Uterus (tissue), 4 donors: ENCODE data around the gene GOLGA3. TPM values are rescaled to one million over a fixed set of nuclear protein-coding genes. Genes with fewer than 3 reads are reported as not detected.
"Not testable (repeated sequence)": the region's sequence is repeated elsewhere in the genome, so short reads cannot be mapped to it uniquely, and the experiment has no call there.

Source experiments
- DNase-seq, 2 donors: peaks; one replicate each; pipeline ENCODE4 v3.0.0-alpha.2; 2019 to 2020
- H3K27ac ChIP-seq, 2 donors: fragments of 200-600 bp; sonication (generic); 1 replicate in 1 of 2; 2 replicates in 1 of 2; pipeline ENCODE4 v1.5.1; 2016 to 2018
- H3K27me3 ChIP-seq, 2 donors: fragments of 200-600 bp; sonication (generic); one replicate each; pipeline ENCODE4 v1.5.1; 2018 to 2019; ENCODE audit warnings: control low read depth in 1 of 2
- H3K36me3 ChIP-seq, 2 donors: fragments of 200-600 bp; sonication (generic); one replicate each; pipeline ENCODE4 v1.5.1; 2019; ENCODE audit warnings: control low read depth in 1 of 2
- H3K4me1 ChIP-seq, 2 donors: fragments of 200-600 bp; sonication (generic); one replicate each; pipeline ENCODE4 v1.5.1; 2018 to 2019; ENCODE audit warnings: control low read depth in 1 of 2
- H3K4me3 ChIP-seq, 2 donors: fragments of 200-600 bp; sonication (generic); 1 replicate in 1 of 2; 2 replicates in 1 of 2; pipeline ENCODE4 v1.5.1; 2018 to 2019; ENCODE audit warnings: mild to moderate bottlenecking in 1 of 2
- H3K9me3 ChIP-seq, 2 donors: fragments of 200-600 bp; sonication (generic); one replicate each; pipeline ENCODE4 v1.5.1; 2019; ENCODE audit warnings: control low read depth in 1 of 2
- CTCF ChIP-seq, 4 experiments: fragments of 200-600 bp in 2 of 4; fragments of 450-650 bp in 2 of 4; sonication (generic) in 2 of 4; IDR thresholded peaks; one replicate each; pipeline ENCODE4 v1.5.1; 2016 to 2019; ENCODE audit warnings: antibody characterized with exemption in 4 of 4, mild to moderate bottlenecking in 2 of 4, moderate library complexity in 1 of 4
- POLR2A ChIP-seq, 2 donors: fragments of 450-650 bp; IDR thresholded peaks; one replicate each; pipeline ENCODE4 v1.6.1; 2016; ENCODE audit warnings: antibody characterized with exemption in 2 of 2, mild to moderate bottlenecking in 1 of 2, moderate library complexity in 1 of 2
- intact Hi-C: fragments of 100-400 bp; cut with DNase I; formaldehyde crosslinking; loops from one replicate; pipeline ENCODE4 v1.15.1; 2023; ENCODE audit warnings: low total_unique reads
- total RNA-seq, 4 donors: library from RNA; depleted of rRNA in 3 of 4; stranded (reverse); fragments of >200 nt in 3 of 4; gene quantifications; one replicate each; pipeline versions ENCODE4 v1.1.0 to v1.2.4, GENCODE V29; 2014 to 2023
- donor health status: DM: yes; HTN: yes; CAD: no.

GOLGA3 gene
- total RNA-seq, 4 donors from 2014 or later, result 46.2 to 138 (median 90.1) TPM

GRCh38 chr12:132801741-132802140 lies 26.9 kb downstream of the GOLGA3 start:
- DNase-seq, result no peak
- intact Hi-C loops, result no loop called here
- Histone ChIP-seq H3K27me3 (no peaks in the 10 kb centered on the region), H3K4me1 (no peaks in the 10 kb centered on the region), H3K4me3 (no peak overlapping the region), H3K36me3 (no peaks in the 10 kb centered on the region), H3K27ac (no peak overlapping the region), H3K9me3 (no peaks in the 10 kb centered on the region)
- no peak for TF ChIP-seq CTCF (IDR thresholded peaks at IDR 0.05)
- no peak for TF ChIP-seq POLR2A (IDR thresholded peaks at IDR 0.05)

GRCh38 chr12:132798836-132799235 lies 29.8 kb downstream of the GOLGA3 start:
- TF ChIP-seq POLR2A (IDR thresholded peaks at IDR 0.05) (no peak), CTCF (IDR thresholded peaks at IDR 0.05) (no peak)
- H3K36me3 ChIP-seq, result no peaks in the 10 kb centered on the region
- DNase-seq, result no peak
- no peak overlapping the region for H3K27ac ChIP-seq
- H3K9me3 ChIP-seq, result no peaks in the 10 kb centered on the region
- no peaks in the 10 kb centered on the region for H3K4me1 ChIP-seq
- no peaks in the 10 kb centered on the region for H3K27me3 ChIP-seq
- no peak overlapping the region for H3K4me3 ChIP-seq
- intact Hi-C loops, result no loop called here

- no peak for DNase-seq
- Histone ChIP-seq H3K27me3 (no peaks in the 10 kb centered on the region), H3K4me3 (no peak overlapping the region), H3K9me3 (no peaks in the 10 kb centered on the region), H3K27ac (no peak overlapping the region), H3K36me3 (no peaks in the 10 kb centered on the region), H3K4me1 (no peaks in the 10 kb centered on the region)
- intact Hi-C loops, result no loop called here
- TF ChIP-seq POLR2A (IDR thresholded peaks at IDR 0.05) (no peak), CTCF (IDR thresholded peaks at IDR 0.05) (no peak)
Observed at GRCh38 chr12:132797820-132798570, 30.7 kb downstream of the GOLGA3 start.

- no peak for TF ChIP-seq CTCF (IDR thresholded peaks at IDR 0.05)
- no peak for TF ChIP-seq POLR2A (IDR thresholded peaks at IDR 0.05)
- Histone ChIP-seq H3K36me3 (no peaks in the 10 kb centered on the region), H3K9me3 (no peaks in the 10 kb centered on the region), H3K27me3 (no peaks in the 10 kb centered on the region), H3K4me1 (no peaks in the 10 kb centered on the region), H3K4me3 (no peak overlapping the region), H3K27ac (no peak overlapping the region)
- DNase-seq, result no peak
- intact Hi-C loops, result no loop called here
Observed at GRCh38 chr12:132795847-132796246, 32.8 kb downstream of the GOLGA3 start.

GRCh38 chr12:132791940-132792339 lies 36.7 kb downstream of the GOLGA3 start:
- H3K36me3 ChIP-seq, H3K27ac ChIP-seq, H3K4me1 ChIP-seq, DNase-seq, H3K9me3 ChIP-seq, intact Hi-C loops, H3K4me3 ChIP-seq, H3K27me3 ChIP-seq: not testable (repeated sequence)

GRCh38 chr12:132789099-132789471 lies 39.6 kb downstream of the GOLGA3 start:
- no peaks in the 10 kb centered on the region for H3K4me1 ChIP-seq
- no peaks in the 10 kb centered on the region for H3K27me3 ChIP-seq
- H3K4me3 ChIP-seq, result no peak overlapping the region
- no peak overlapping the region for H3K27ac ChIP-seq
- no peaks in the 10 kb centered on the region for H3K9me3 ChIP-seq
- intact Hi-C loops, result no loop called here
- no peak for TF ChIP-seq POLR2A (IDR thresholded peaks at IDR 0.05)
- TF ChIP-seq CTCF (IDR thresholded peaks at IDR 0.05), result no peak
- no peak for DNase-seq
- H3K36me3 ChIP-seq, result no peaks in the 10 kb centered on the region
